ENCODE measurements around the gene TOR1AIP2. TPM values are rescaled to one million over a fixed set of nuclear protein-coding genes. Genes with fewer than 3 reads are reported as not detected.

The TOR1AIP2 gene
- polyA plus RNA-seq, 1 of the 3 experiments (the other 2 are of a cell fraction): 12.7 TPM

GRCh38 chr1:179818743-179819173, 58.8 kb downstream of the TOR1AIP2 start:
- Histone ChIP-seq H3F3A (replicated peaks; ENCODE audit: insufficient read depth) (no peaks in the 10 kb centered on the region), H3K27ac (ENCODE audit: low read depth in 2 of 2, low read length in 1 of 2) (no peak overlapping the region), H3K9ac (no peak overlapping the region), H3K9me3 (no peaks in the 10 kb centered on the region), H3K27me3 (ENCODE audit: insufficient read depth) (no peaks in the 10 kb centered on the region), H3K4me2 (no peak overlapping the region), H4K20me1 (ENCODE audit: insufficient read depth) (no peaks in the 10 kb centered on the region), H3K36me3 (replicated peaks in 1 of 2; ENCODE audit: control insufficient read depth in 1 of 2, insufficient read depth in 2 of 2, low read length in 1 of 2) (no peaks in the 10 kb centered on the region), H3K9me2 (no peaks in the 10 kb centered on the region), H3K4me3 (ENCODE audit: low read depth in 2 of 2, low read length in 1 of 2) (no peak overlapping the region), H2AFZ (ENCODE audit: low read depth) (no peak overlapping the region), H3K4me1 (ENCODE audit: control insufficient read depth in 1 of 2, insufficient read depth in 2 of 2, low read depth in 1 of 2, low read length in 1 of 2) (peaks cover 0 to 30% of the 10 kb centered on the region in 2 experiments; a peak in 1 of 4 replicates), H3K79me2 (ENCODE audit: insufficient read depth) (no peaks in the 10 kb centered on the region)
- CTCF ChIA-PET: interaction anchor here (1.3 to 20.9 kb wide), 7 partner anchors 9 to 349 kb away, joined by 3 to 862 read pairs (median 4); no protein-coding TSS in a partner anchor
- DNase-seq: no peak
- WGBS (ENCODE audit: low lambda C conversion rate): 72% methylated on average over 14 of the region's 14 CpGs
- no peak for TF ChIP-seq FOSL2 (IDR thresholded peaks at IDR 0.05; ENCODE audit: borderline replicate concordance, low read depth)
- no peak for TF ChIP-seq SMC3 (IDR thresholded peaks at IDR 0.05; ENCODE audit: low read depth, low read length)
- TF ChIP-seq YY1 (IDR thresholded peaks at IDR 0.05; ENCODE audit: low read depth): no peak
- TF ChIP-seq, protein P1, sequence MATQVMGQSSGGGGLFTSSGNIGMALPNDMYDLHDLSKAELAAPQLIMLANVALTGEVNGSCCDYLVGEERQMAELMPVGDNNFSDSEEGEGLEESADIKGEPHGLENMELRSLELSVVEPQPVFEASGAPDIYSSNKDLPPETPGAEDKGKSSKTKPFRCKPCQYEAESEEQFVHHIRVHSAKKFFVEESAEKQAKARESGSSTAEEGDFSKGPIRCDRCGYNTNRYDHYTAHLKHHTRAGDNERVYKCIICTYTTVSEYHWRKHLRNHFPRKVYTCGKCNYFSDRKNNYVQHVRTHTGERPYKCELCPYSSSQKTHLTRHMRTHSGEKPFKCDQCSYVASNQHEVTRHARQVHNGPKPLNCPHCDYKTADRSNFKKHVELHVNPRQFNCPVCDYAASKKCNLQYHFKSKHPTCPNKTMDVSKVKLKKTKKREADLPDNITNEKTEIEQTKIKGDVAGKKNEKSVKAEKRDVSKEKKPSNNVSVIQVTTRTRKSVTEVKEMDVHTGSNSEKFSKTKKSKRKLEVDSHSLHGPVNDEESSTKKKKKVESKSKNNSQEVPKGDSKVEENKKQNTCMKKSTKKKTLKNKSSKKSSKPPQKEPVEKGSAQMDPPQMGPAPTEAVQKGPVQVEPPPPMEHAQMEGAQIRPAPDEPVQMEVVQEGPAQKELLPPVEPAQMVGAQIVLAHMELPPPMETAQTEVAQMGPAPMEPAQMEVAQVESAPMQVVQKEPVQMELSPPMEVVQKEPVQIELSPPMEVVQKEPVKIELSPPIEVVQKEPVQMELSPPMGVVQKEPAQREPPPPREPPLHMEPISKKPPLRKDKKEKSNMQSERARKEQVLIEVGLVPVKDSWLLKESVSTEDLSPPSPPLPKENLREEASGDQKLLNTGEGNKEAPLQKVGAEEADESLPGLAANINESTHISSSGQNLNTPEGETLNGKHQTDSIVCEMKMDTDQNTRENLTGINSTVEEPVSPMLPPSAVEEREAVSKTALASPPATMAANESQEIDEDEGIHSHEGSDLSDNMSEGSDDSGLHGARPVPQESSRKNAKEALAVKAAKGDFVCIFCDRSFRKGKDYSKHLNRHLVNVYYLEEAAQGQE (IDR thresholded peaks at IDR 0.05; ENCODE audit: low read depth, low read length): no peak
- TF ChIP-seq IRF3 (IDR thresholded peaks at IDR 0.05; ENCODE audit: low read depth, low read length): no peak
- TF ChIP-seq, protein P2, sequence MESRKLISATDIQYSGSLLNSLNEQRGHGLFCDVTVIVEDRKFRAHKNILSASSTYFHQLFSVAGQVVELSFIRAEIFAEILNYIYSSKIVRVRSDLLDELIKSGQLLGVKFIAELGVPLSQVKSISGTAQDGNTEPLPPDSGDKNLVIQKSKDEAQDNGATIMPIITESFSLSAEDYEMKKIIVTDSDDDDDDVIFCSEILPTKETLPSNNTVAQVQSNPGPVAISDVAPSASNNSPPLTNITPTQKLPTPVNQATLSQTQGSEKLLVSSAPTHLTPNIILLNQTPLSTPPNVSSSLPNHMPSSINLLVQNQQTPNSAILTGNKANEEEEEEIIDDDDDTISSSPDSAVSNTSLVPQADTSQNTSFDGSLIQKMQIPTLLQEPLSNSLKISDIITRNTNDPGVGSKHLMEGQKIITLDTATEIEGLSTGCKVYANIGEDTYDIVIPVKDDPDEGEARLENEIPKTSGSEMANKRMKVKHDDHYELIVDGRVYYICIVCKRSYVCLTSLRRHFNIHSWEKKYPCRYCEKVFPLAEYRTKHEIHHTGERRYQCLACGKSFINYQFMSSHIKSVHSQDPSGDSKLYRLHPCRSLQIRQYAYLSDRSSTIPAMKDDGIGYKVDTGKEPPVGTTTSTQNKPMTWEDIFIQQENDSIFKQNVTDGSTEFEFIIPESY (IDR thresholded peaks at IDR 0.05; ENCODE audit: borderline replicate concordance, low read depth): no peak
- no peak for TF ChIP-seq EZH2phosphoT487 (IDR thresholded peaks at IDR 0.05; ENCODE audit: borderline replicate concordance, low read depth)
- no peak for TF ChIP-seq RXRA (IDR thresholded peaks at IDR 0.05; ENCODE audit: borderline replicate concordance, low read depth)
- TF ChIP-seq GATA2 (CRISPR knock-in tag; IDR thresholded peaks at IDR 0.05): no peak
- POLR2A ChIA-PET: interaction anchor here (1.0 to 1.5 kb wide), 2 partner anchors 10 to 110 kb away, joined by 3 read pairs; no protein-coding TSS in a partner anchor

Data from SK-N-SH (cell line).